ENCODE data around the gene SPIRE2. TPM values are rescaled to one million over a fixed set of nuclear protein-coding genes. Genes with fewer than 3 reads are reported as not detected.
"Not testable (repeated sequence)": the region's sequence is repeated elsewhere in the genome, so short reads cannot be mapped to it uniquely, and the experiment has no call there.

SPIRE2 gene
- total RNA-seq = 10 to 100 TPM in 2 of 4 donors, 1 to 10 TPM in 2; 7.0 to 10.9 (median 9.5) TPM

GRCh38 chr16:89828199-89828869, at the start of gene SPIRE2:
Gene SPIRE2 (plus strand): TSS chr16:89828475. CDS start chr16:89828551, 76 bp downstream.
- WGBS, 2 donors = 0% methylated on average over 1 of the region's 98 CpGs; no CpG with 5 or more reads in 1 of the 2 donors
- Histone ChIP-seq H3K4me3 (replicated peaks in 1 of 3) (peak within 1 kb of the TSS in 1 of 3 donors; percentile 46), H3K36me3 (no peaks in the 10 kb centered on the region), H3K4me1 (peaks cover 24 to 41% of the 10 kb centered on the region in 2 donors), H3K9me3 (no peaks in the 10 kb centered on the region), H3K27ac (peak within 1 kb of the TSS; percentile 70 to 92 (median 74)), H3K27me3 (no peaks in the 10 kb centered on the region)
- TF ChIP-seq POLR2A (IDR thresholded peaks at IDR 0.05) (peak in 1 of 2 donors; percentile 19), CTCF (IDR thresholded peaks at IDR 0.05) (no peak)
- intact Hi-C loops (cut with DNase I) = no loop called here
- DNase-seq = peak; percentile 73 to 79

GRCh38 chr16:89779231-89779908, 48.9 kb upstream of the SPIRE2 start:
- H3K27me3 ChIP-seq = no peaks in the 10 kb centered on the region
- H3K9me3 ChIP-seq = no peaks in the 10 kb centered on the region
- H3K36me3 ChIP-seq = no peaks in the 10 kb centered on the region
- peak in 1 of 2 donors; percentile 20 for DNase-seq
- no peaks in the 10 kb centered on the region for H3K4me1 ChIP-seq
- no peak overlapping the region for H3K27ac ChIP-seq
- WGBS, 2 donors = 87 to 91% methylated on average over 11 to 13 of the region's 13 CpGs
- no peak overlapping the region for H3K4me3 ChIP-seq (replicated peaks in 1 of 3)
- TF ChIP-seq CTCF (IDR thresholded peaks at IDR 0.05) = no peak
- no peak for TF ChIP-seq POLR2A (IDR thresholded peaks at IDR 0.05)
- intact Hi-C loops (cut with DNase I) = no loop called here

- intact Hi-C loops (cut with DNase I) = no loop called here
- Histone ChIP-seq H3K27ac (no peak overlapping the region), H3K4me3 (replicated peaks in 1 of 3) (no peak overlapping the region), H3K9me3 (no peaks in the 10 kb centered on the region), H3K36me3 (no peaks in the 10 kb centered on the region), H3K27me3 (no peaks in the 10 kb centered on the region), H3K4me1 (no peaks in the 10 kb centered on the region)
- 89 to 97% methylated on average over 6 of the region's 6 CpGs for WGBS, 2 donors
- DNase-seq = no peak
- TF ChIP-seq CTCF (IDR thresholded peaks at IDR 0.05) (no peak), POLR2A (IDR thresholded peaks at IDR 0.05) (no peak)
Measured at GRCh38 chr16:89779909-89780305, 48.4 kb upstream of the SPIRE2 start.

GRCh38 chr16:89782489-89782888, 45.8 kb upstream of the SPIRE2 start:
- intact Hi-C loops (cut with DNase I) = no loop called here
- DNase-seq = no peak
- H3K9me3 ChIP-seq = no peaks in the 10 kb centered on the region
- H3K27me3 ChIP-seq = no peaks in the 10 kb centered on the region
- no peaks in the 10 kb centered on the region for H3K4me1 ChIP-seq
- 96 to 97% methylated on average over 6 of the region's 6 CpGs for WGBS, 2 donors
- no peaks in the 10 kb centered on the region for H3K36me3 ChIP-seq
- H3K4me3 ChIP-seq (replicated peaks in 1 of 3) = no peak overlapping the region
- no peak for TF ChIP-seq POLR2A (IDR thresholded peaks at IDR 0.05)
- H3K27ac ChIP-seq = no peak overlapping the region

GRCh38 chr16:89783952-89784351, 44.3 kb upstream of the SPIRE2 start:
- H3K9me3 ChIP-seq; H3K36me3 ChIP-seq; H3K4me1 ChIP-seq; H3K27me3 ChIP-seq; DNase-seq; H3K4me3 ChIP-seq (replicated peaks in 1 of 3); H3K27ac ChIP-seq; intact Hi-C loops (cut with DNase I): not testable (repeated sequence)
- WGBS, 2 donors = 94 to 95% methylated on average over 6 of the region's 6 CpGs

- DNase-seq = no peak
- no peaks in the 10 kb centered on the region for H3K27me3 ChIP-seq
- H3K4me1 ChIP-seq = no peaks in the 10 kb centered on the region
- TF ChIP-seq POLR2A (IDR thresholded peaks at IDR 0.05) (no peak), CTCF (IDR thresholded peaks at IDR 0.05) (no peak)
- H3K9me3 ChIP-seq = no peaks in the 10 kb centered on the region
- 77 to 85% methylated on average over 7 of the region's 7 CpGs for WGBS, 2 donors
- H3K36me3 ChIP-seq = no peaks in the 10 kb centered on the region
- no peak overlapping the region for H3K27ac ChIP-seq
- no peak overlapping the region for H3K4me3 ChIP-seq (replicated peaks in 1 of 3)
- intact Hi-C loops (cut with DNase I) = no loop called here
Measured at GRCh38 chr16:89784406-89784805, 43.9 kb upstream of the SPIRE2 start.
